HepG2 (cell line): ENCODE measurements around the gene EARS2. TPM values are rescaled to one million over a fixed set of nuclear protein-coding genes. Genes with fewer than 3 reads are reported as not detected.
A peak's percentile ranks its signal among the peaks of the same experiment; 100 is the strongest.

Source experiments
- ARNT2 ChIP-seq: sonication (generic); formaldehyde crosslinking; IDR thresholded peaks from 2 replicates; pipeline ENCODE4 v1.8.0; 2022; ENCODE audit warnings: mild to moderate bottlenecking, low read depth, missing genetic modification reagents, moderate library complexity
- ATF6 ChIP-seq: sonication (generic); formaldehyde crosslinking; conservative IDR thresholded peaks from 2 replicates; pipeline ENCODE4 v1.4.0; 2020; ENCODE audit warnings: missing genetic modification reagents
- CEBPB ChIP-seq: IDR thresholded peaks from 2 replicates; pipeline ENCODE4 v1.6.1; 2011; ENCODE audit warnings: low read depth, low read length, improper control_type of control experiment, borderline replicate concordance
- DNMT3B ChIP-seq: conservative IDR thresholded peaks from 2 replicates; pipeline ENCODE4 v1.6.1; 2016; ENCODE audit warnings: missing biosample characterization, control low read depth
- EED ChIP-seq: sonication (generic); formaldehyde crosslinking; IDR thresholded peaks from 2 replicates; pipeline ENCODE4 v1.5.0; 2020; ENCODE audit warnings: mild to moderate bottlenecking, missing genetic modification reagents
- KDM5B ChIP-seq: sonication (generic); formaldehyde crosslinking; IDR thresholded peaks from 2 replicates; pipeline ENCODE4 v1.4.0; 2020; ENCODE audit warnings: missing genetic modification reagents, mild to moderate bottlenecking, borderline replicate concordance
- LBX2 ChIP-seq: sonication (generic); formaldehyde crosslinking; IDR thresholded peaks from 2 replicates; pipeline ENCODE4 v1.5.0; 2020; ENCODE audit warnings: missing genetic modification reagents, mild to moderate bottlenecking, borderline replicate concordance
- MXI1 ChIP-seq: IDR thresholded peaks from 3 replicates; pipeline ENCODE4 v1.6.1; 2012; ENCODE audit warnings: low read depth, low read length, inconsistent platforms, borderline replicate concordance
- PHF8 ChIP-seq: sonication (generic); formaldehyde crosslinking; IDR thresholded peaks from 2 replicates; pipeline ENCODE4 v1.5.0; 2020; ENCODE audit warnings: missing genetic modification reagents
- REPIN1 ChIP-seq: sonication (generic); formaldehyde crosslinking; IDR thresholded peaks from 2 replicates; pipeline ENCODE4 v1.8.0; 2022; ENCODE audit warnings: missing genetic modification reagents, low read depth, mild to moderate bottlenecking, borderline replicate concordance
- SNAPC2 ChIP-seq: sonication (generic); formaldehyde crosslinking; IDR thresholded peaks from 2 replicates; pipeline ENCODE4 v1.8.1; 2022; ENCODE audit warnings: mild to moderate bottlenecking, missing genetic modification reagents
- UBTF ChIP-seq: sonication (generic); formaldehyde crosslinking; IDR thresholded peaks from 2 replicates; pipeline ENCODE4 v1.4.0; 2020; ENCODE audit warnings: mild to moderate bottlenecking, missing genetic modification reagents
- ZNF12 ChIP-seq: sonication (generic); formaldehyde crosslinking; IDR thresholded peaks from 2 replicates; pipeline ENCODE4 v1.5.0; 2020; ENCODE audit warnings: missing genetic modification reagents
- ZNF574 ChIP-seq: sonication (generic); formaldehyde crosslinking; IDR thresholded peaks from 2 replicates; pipeline ENCODE4 v1.4.0; 2020; ENCODE audit warnings: missing genetic modification reagents
- ZNF589 ChIP-seq: sonication (generic); formaldehyde crosslinking; conservative IDR thresholded peaks from 2 replicates; pipeline ENCODE4 v1.8.0; 2022; ENCODE audit warnings: mild to moderate bottlenecking, moderate library complexity, missing genetic modification reagents
- ZNF616 ChIP-seq: sonication (generic); formaldehyde crosslinking; IDR thresholded peaks from 2 replicates; pipeline ENCODE4 v1.5.0; 2020; ENCODE audit warnings: low read depth, mild to moderate bottlenecking, missing genetic modification reagents
- ZNF652 ChIP-seq: IDR thresholded peaks from 2 replicates; pipeline ENCODE4 v1.6.1; 2016; ENCODE audit warnings: low read depth, borderline replicate concordance
- ZNF782 ChIP-seq: sonication (generic); formaldehyde crosslinking; IDR thresholded peaks from 2 replicates; pipeline ENCODE4 v1.4.0; 2020; ENCODE audit warnings: missing genetic modification reagents, mild to moderate bottlenecking, borderline replicate concordance
- polyA plus RNA-seq, 8 experiments: library from polyadenylated mRNA; depleted of rRNA in 3 of 8; stranded (reverse) in 7 of 8; unstranded in 1 of 8; fragments of >200 nt; fragmentation: Illumina TruSeq in 4 of 8; extraction: Trizol in 4 of 8; gene quantifications; 2 replicates each; pipeline versions ENCODE4 v1.2.1 to v1.2.3, GENCODE V29; 2011 to 2016; ENCODE audit warnings: low read depth in 4 of 8, missing spikeins in 1 of 8, mixed read lengths in 1 of 8; ENCODE audit not compliant: insufficient read depth in 1 of 8
- total RNA-seq, 5 experiments: library from RNA; depleted of rRNA; stranded (reverse); fragments of >200 nt; fragmentation: Illumina TruSeq; extraction: Trizol; gene quantifications; 2 replicates each; pipeline ENCODE4 v1.2.3, GENCODE V29; 2016; ENCODE audit warnings: low read depth in 1 of 5

Gene EARS2
- total and polyA plus RNA-seq, 2 of the 13 experiments (the other 11 are each of a cell fraction or from before 2014, with no cell fraction given), result 49.4 to 80.4 TPM

- no peak for TF ChIP-seq ZNF782 (CRISPR knock-in tag)
- TF ChIP-seq KDM5B (CRISPR knock-in tag), result peak; percentile 55; the same call in 1 of the 2 replicates
- TF ChIP-seq ZNF652 (CRISPR knock-in tag), result no peak
- TF ChIP-seq UBTF (CRISPR knock-in tag), result peak; percentile 44; the same call in 1 of the 2 replicates
- TF ChIP-seq ZNF616 (CRISPR knock-in tag), result 0 out of 2 replicates have a peak, but pooled peaks have one; percentile 38
- no peak for TF ChIP-seq LBX2 (CRISPR knock-in tag)
- no peak for TF ChIP-seq ZNF574 (CRISPR knock-in tag)
- TF ChIP-seq ZNF12, result no peak
- TF ChIP-seq ARNT2 (CRISPR knock-in tag), result peak; percentile 21; the same call in 1 of the 2 replicates
- no peak for TF ChIP-seq ATF6 (CRISPR knock-in tag)
- no peak for TF ChIP-seq ZNF589 (CRISPR knock-in tag)
- TF ChIP-seq SNAPC2 (CRISPR knock-in tag), result no peak
- peak; percentile 6; the same call in 1 of the 2 replicates for TF ChIP-seq DNMT3B (CRISPR knock-in tag)
- TF ChIP-seq EED (CRISPR knock-in tag), result no peak
- no peak for TF ChIP-seq CEBPB
- TF ChIP-seq MXI1, result no peak
- 0 out of 2 replicates have a peak, but pooled peaks have one; percentile 29 for TF ChIP-seq PHF8
- TF ChIP-seq REPIN1, result no peak
Measured at GRCh38 chr16:23508589-23509440, 48.3 kb downstream of the EARS2 start (continued).
